DND-41 (cell line): Measurements from ENCODE around the gene HNRNPH1.
"Not testable (repeated sequence)": the region's sequence is repeated elsewhere in the genome, so short reads cannot be mapped to it uniquely, and the experiment has no call there.

Experiments used
- CTCF ChIP-seq: IDR thresholded peaks from 2 replicates; pipeline ENCODE4 v1.5.1; 2012; ENCODE audit warnings: borderline replicate concordance, low read length, moderate library complexity, mild to moderate bottlenecking; ENCODE audit not compliant: poor library complexity, severe bottlenecking; ENCODE audit errors: extremely low read depth
- EZH2 ChIP-seq: IDR thresholded peaks from 3 replicates; pipeline ENCODE4 v1.6.1; 2012; ENCODE audit warnings: borderline replicate concordance, low read depth, mild to moderate bottlenecking, moderate library complexity, low read length, inconsistent platforms; ENCODE audit not compliant: severe bottlenecking

- not testable (repeated sequence) for TF ChIP-seq CTCF, EZH2
These were observed 19.9 kb upstream of the HNRNPH1 start for GRCh38 chr5:179643141-179643920.
